Putamen (tissue), 1 donor: Measurements from ENCODE around the gene HK1.

ENCODE experiments used
- DNase-seq: peaks from one replicate; pipeline ENCODE4 v3.0.0-alpha.2; 2016; ENCODE audit warnings: low spot score

HK1 gene

GRCh38 chr10:69403519-69403918, 125.2 kb downstream of the HK1 start:
- no peak for DNase-seq

DNA sequence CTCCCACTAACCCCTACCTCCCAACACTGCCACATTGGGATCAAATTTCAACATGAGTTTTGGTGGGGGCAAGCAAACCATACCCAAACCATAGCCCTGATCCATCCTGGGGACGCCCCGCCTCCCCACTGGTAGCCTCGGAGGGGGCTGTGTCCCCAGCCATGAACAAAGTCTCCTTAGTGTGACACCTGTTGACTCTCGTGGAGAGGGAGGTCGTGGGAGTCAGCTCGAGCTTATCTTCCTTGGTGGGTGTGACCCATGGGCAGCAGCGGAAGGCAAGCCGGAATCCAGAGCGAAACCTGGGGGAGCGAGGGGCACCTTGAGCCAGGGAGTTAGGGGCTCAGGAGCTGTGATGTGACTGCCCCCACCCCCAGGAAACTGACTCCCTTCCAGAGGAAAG, 126.5 kb downstream of the HK1 start:
- DNase-seq = no peak

DNA sequence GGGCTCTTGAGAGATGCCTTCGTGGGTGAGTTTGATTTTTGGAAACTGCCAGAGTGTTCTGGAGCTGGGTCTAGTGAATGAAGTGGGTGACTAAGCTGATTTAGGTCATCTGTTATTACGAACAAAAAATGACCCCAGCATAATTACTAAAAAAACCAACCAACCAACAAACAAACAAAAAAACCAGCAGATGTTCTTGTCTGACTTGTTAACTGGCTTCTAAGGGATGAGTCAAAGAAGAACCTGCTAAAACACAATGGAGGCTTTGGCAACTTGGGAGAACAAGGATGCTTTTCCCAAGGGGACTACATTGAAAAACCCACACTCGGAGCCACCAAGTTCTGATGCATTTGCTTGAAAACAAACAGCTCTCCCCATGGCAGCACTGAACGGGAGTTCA, 126.9 kb downstream of the HK1 start:
- DNase-seq = no peak

- DNase-seq = no peak
Measured at GRCh38 chr10:69406302-69406811, 128.1 kb downstream of the HK1 start.

GRCh38 chr10:69406816-69407580, 128.7 kb downstream of the HK1 start:
- no peak for DNase-seq

- no peak for DNase-seq
Measured at GRCh38 chr10:69407621-69408301, 129.5 kb downstream of the HK1 start.

DNA sequence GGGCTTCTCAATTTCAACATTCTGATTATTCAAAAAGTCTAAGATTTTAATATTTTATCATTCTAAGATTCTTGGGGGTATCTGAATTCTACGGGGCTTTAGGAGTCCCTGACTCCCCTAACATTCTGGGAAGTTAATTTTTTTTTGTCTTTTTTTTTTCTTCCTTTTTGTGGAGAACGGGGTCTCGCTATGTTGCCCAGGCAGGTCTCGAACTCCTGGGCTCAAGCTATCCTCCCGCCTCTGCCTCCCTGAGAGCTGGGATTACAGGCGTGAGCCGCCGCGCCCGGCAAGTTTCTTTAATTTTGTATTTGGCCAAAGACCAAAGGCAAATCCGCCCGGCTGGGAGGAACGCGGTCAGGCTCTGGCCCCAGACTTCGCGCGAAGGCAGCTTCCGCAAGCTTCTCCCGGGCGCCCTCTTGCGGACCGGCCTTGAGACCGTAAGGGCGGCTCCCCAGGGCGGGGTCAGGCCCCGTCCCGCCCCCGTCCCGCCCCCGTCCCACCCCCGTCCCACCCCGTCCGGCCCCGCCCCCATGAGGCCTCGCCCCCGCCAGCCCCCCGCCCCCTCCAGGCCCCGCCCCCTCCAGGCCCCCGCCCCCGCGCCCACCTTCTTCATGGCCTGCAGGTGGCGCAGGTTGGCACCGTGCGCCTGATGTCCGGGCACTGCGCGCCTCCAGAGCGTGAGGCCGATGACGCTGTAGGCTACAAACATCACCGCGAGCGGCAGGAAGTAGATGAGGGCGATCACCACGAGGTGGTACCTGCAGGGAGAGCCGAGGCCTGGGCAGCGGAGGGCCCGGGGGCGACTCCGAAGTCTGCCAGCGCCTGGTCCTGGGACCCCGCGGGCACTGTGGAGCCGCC, 130.3 kb downstream of the HK1 start:
- peak; percentile 79 for DNase-seq

GRCh38 chr10:69409176-69409495, 130.8 kb downstream of the HK1 start:
- DNase-seq = no peak

DNA sequence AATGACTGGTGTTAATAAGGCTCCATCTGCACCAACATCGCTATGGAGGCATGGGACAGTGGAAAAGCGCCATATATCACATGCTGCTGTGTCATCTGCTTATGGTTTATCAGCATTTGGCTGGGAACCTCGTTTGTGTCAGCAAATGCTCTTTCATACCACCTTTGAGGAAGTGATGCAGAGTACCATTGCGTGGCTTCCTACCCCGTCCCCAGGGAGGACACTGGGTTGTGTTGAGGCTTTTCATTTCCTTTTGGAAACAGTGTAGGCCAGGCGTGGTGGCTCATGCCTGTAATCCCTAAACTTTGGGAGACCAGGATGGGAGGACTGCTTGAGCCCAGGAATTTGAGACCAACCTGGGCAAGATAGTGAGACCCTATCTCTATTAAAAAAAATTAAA, 131.7 kb downstream of the HK1 start:
- no peak for DNase-seq

DNA sequence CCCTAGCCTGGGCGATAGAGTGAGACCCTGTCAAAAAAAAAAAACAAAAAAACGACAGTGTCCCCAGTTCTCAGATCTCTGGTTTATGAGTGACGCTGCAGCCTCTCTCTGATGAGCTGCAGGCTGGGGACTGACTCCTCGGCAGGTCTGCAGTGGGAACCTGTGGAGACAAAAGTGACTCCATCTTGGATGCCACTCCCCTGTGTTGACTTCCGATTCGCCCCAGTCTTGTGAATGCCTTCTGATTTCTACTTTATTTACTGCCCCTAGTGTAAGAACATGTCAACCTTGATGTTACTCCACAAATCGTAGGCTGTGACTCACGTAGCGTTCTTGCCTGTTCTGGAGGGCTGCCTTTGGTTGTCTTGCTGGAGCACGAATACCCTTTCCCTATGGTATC, 132.2 kb downstream of the HK1 start:
- DNase-seq = no peak

DNA sequence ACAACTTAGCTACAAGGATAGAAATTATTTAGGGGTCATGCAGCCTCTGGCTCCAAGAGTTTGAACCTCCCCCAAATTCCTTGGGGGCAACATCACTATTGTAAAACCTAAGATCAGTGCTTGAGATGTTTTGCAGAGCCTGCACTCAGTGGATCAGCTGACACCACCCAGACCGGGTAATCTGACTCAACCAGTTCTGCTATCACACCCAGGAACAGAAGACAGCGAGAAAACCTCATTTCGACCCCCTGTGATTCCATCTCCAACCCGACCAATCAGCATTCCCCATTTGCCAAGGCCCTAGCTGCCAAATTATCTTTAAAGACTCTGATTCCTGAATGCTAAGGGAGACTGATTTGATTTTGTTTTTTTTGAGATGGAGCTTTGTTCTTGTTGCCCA, 133.2 kb downstream of the HK1 start:
- no peak for DNase-seq

- no peak for DNase-seq
Measured at GRCh38 chr10:69412232-69412790, 134.0 kb downstream of the HK1 start.

- DNase-seq = peak; percentile 33
Measured at GRCh38 chr10:69413221-69413865, 135.0 kb downstream of the HK1 start.

DNA sequence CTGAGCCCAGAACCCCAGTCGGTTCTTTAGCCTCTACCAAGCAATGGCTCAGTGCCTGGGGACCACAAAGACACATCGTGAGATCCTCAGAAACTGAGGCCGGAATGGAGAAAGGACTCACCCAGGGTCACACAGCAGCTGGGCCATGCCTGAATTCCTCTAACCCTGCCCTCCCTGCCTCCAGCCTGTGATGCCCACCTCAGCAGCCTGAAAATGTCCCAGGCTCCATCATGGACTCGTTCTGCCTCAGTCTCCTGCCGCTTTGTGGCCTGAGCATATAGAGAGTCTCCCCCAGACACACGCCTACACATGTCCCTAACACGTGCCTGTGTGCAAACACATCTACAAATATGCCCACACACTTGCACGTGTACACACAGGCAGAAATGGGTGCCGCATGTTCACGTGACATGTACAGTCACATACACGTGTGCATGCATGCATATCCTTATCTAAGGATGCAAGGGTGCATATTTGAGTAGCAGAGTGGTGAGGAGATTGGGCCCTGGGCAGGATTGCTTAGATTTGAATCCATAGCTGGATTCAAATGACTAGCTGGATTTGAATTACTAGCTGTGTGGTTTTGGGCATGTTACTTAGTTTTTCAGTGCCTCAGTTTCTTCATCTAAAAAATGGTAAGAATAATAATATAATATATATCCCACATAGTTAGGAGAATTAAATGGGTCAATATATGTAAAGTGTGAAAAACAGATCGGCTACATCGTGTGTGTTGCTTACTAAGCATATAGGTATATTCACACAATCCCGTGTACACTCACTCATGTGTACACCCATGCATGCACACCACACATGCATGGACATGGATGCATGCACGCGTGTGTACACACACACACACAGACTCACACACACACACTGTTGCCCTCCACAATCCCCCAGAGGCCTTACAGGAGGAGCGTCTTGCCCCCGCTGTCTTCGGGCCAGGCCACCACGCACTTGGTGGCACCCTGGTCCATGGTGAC, 136.0 kb downstream of the HK1 start:
- no peak for DNase-seq

DNA sequence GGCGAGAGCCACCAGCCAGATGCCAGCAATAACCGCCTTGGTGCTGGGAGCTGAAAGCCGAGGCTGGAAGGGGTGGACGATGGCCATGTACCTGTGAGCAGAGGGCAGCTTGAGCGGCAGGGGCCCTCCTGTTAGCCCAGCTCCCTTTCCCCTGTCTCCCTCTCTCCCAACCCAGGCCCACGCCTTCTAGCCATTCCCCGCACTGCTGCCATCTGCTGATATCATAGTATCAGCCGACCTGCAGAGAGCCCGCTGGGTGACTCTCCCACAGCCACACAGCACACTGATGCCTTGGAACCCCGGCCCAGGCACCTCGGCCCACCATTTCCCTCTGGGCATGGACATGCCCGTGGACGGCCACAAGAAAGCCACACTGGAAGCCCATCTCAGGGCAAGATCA, 136.8 kb downstream of the HK1 start:
- DNase-seq = no peak

- no peak for DNase-seq
Measured at GRCh38 chr10:69415951-69416350, 137.7 kb downstream of the HK1 start.

DNA sequence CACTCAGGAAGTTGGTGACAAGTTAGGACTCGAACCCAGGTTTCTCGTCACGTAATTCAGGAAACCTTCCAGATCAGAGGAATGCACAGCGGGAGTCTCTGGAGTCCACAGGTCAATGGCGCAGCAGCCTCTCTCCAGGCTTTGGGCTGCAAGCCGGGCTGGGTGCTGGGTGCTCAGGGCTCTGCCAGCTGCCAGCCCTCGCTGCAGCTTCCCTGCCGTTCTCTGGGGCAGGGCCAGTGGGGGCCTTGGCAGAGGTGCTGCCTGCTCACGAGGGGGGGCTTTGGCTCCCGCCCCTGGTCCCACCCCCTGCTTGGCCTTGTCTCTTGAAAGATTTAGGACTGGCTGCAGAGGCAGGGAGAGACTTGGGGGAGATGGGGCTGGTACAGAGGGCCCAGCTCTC, 138.4 kb downstream of the HK1 start, which contains the start of gene TACR2:
Gene TACR2 (minus strand): TSS at position 224 of the 400 bp plus-strand sequence. CDS start 595 bp downstream, outside the sequence.
- DNase-seq = no peak

GRCh38 chr10:69417542-69417941, 139.2 kb downstream of the HK1 start:
- DNase-seq = no peak

DNA sequence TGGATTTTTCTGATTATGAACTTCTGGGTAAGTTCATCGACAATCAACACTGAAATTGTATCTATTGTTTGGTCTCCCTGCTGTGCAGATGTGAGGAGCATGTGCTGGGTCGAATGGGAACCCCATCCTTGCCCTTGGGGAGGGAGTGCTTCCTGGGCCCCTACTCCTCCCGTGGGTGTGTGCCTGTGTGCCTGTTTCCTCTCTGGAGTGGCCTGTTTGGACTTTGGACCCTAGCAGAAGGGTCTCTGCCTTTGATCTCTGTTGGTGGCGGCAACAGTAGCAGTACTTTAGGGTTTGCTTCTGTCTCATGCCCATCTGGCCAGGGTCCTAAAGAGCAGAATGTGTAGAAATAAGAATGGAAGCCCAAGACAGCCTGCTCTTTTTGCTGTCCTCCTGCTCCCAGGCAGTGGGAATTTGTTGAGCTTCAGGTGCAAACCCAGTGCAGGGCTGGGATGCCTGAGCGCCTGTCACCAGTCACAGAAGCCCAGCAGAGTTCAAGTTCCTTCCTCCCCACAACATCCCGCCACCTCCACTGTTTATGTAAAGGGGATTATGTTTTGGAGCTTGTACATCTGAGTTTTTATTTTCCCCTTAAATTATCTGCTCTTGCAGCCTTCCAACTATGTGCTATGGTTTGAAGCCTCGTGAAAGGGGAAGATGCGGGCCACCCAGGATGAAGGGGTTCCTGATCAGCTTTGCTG, 139.9 kb downstream of the HK1 start:
- no peak for DNase-seq
